ENCODE results near the gene WSB1.

DNA sequence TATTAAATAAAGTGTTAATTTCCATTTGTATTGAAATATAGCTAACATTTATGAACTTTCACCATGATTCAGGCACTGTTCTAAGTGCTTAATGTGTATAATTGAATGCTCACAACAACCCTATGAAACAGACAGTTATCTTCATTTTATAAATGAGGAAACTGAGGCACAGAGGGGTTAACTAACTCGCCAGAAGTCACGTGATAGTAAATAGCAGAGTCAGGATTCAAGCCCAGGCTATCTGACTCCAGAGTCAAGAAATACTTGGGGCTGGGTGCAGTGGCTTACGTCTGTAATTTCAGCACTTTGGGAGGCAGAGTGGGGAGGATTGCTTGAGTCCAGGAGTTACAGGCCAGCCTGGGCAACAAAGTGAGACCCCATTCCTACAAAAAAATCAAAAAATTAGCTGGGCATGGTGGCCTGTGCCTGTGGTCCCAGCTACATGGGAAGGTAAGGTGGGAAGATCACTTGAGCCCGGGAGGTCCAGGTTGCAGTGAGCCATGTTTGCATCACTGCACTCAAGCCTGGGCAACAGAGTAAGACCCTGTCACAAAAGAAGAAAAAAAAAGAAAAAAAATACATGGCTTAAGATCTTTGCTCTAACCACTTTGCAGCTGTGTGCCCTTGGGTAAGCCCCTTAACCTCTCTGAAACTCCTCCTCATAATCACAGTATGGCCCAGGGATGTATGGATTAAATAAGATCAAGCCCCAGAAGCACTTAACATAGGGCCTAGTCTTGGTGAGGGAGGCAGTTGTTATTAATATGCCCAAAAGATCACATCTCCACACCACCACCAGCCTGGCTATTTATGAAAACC, 29.0 kb downstream of the WSB1 start:
- no peak for TF ChIP-seq POLR2A (IDR thresholded peaks at IDR 0.05; ENCODE audit: low read depth, low read length)
- no peak for TF ChIP-seq POLR2AphosphoS5 (IDR thresholded peaks at IDR 0.05; ENCODE audit: low read depth, low read length)
- TF ChIP-seq TAF1 (IDR thresholded peaks at IDR 0.05; ENCODE audit: borderline replicate concordance, low read depth, low read length) = no peak

All from GM12892 (cell line).